H9 (cell line): ENCODE measurements around the gene FBXO40. TPM values are rescaled to one million over a fixed set of nuclear protein-coding genes. Genes with fewer than 3 reads are reported as not detected.

Experiments
- DNase-seq: peaks from one replicate; pipeline ENCODE4 v3.0.0-alpha.2; 2017
- H2AFZ ChIP-seq: one replicate; pipeline ENCODE4 v1.6.1; 2013; ENCODE audit warnings: mild to moderate bottlenecking, low read length, control low read depth, moderate library complexity
- H2AK5ac ChIP-seq: 2 replicates; pipeline ENCODE4 v1.6.1; 2013; ENCODE audit warnings: low read length, control low read depth, mixed read lengths; ENCODE audit not compliant: insufficient read length
- H2BK120ac ChIP-seq: one replicate; pipeline ENCODE4 v1.6.1; 2013; ENCODE audit warnings: low read depth, mild to moderate bottlenecking, low read length, control low read depth, inconsistent platforms; ENCODE audit not compliant: poor library complexity, severe bottlenecking
- H2BK12ac ChIP-seq: 2 replicates; pipeline ENCODE4 v1.6.1; 2013; ENCODE audit warnings: low read length, control low read depth, mixed read lengths, low read depth; ENCODE audit not compliant: insufficient read length
- H2BK15ac ChIP-seq: 2 replicates; pipeline ENCODE4 v1.6.1; 2013; ENCODE audit warnings: low read depth, low read length, control low read depth
- H2BK20ac ChIP-seq: one replicate; pipeline ENCODE4 v1.6.1; 2013; ENCODE audit warnings: low read depth, mild to moderate bottlenecking, low read length, control low read depth, inconsistent platforms; ENCODE audit not compliant: poor library complexity, severe bottlenecking
- H2BK5ac ChIP-seq: 2 replicates; pipeline ENCODE4 v1.6.1; 2013; ENCODE audit warnings: low read length, control low read depth, mixed read lengths; ENCODE audit not compliant: insufficient read length
- H3K14ac ChIP-seq: 2 replicates; pipeline ENCODE4 v1.6.1; 2013; ENCODE audit warnings: low read length, control low read depth; ENCODE audit not compliant: insufficient read depth
- H3K18ac ChIP-seq: 2 replicates; pipeline ENCODE4 v1.6.1; 2013; ENCODE audit warnings: low read depth, mild to moderate bottlenecking, mixed read lengths, low read length, control low read depth; ENCODE audit not compliant: insufficient read length
- H3K23ac ChIP-seq: 2 replicates; pipeline ENCODE4 v1.6.1; 2013; ENCODE audit warnings: low read length, control low read depth, mixed read lengths, low read depth; ENCODE audit not compliant: insufficient read length
- H3K23me2 ChIP-seq: 2 replicates; pipeline ENCODE4 v1.6.1; 2013; ENCODE audit warnings: low read depth, mild to moderate bottlenecking, mixed read lengths, low read length, control low read depth; ENCODE audit not compliant: insufficient read length, poor library complexity, severe bottlenecking
- H3K27ac ChIP-seq: 2 replicates; pipeline ENCODE4 v1.5.1; 2013; ENCODE audit warnings: low read length, control low read depth, mixed read lengths, low read depth; ENCODE audit not compliant: insufficient read length
- H3K27me3 ChIP-seq: 2 replicates; pipeline ENCODE4 v1.6.1; 2013; ENCODE audit warnings: low read length, control low read depth, inconsistent platforms; ENCODE audit not compliant: insufficient read depth
- H3K4ac ChIP-seq: 2 replicates; pipeline ENCODE4 v1.6.1; 2013; ENCODE audit warnings: low read depth, mild to moderate bottlenecking, control low read depth, inconsistent platforms, low read length, moderate library complexity
- H3K4me1 ChIP-seq: 2 replicates; pipeline ENCODE4 v1.6.1; 2013; ENCODE audit warnings: low read length, control low read depth, inconsistent platforms; ENCODE audit not compliant: insufficient read depth
- H3K4me2 ChIP-seq: 2 replicates; pipeline ENCODE4 v1.6.1; 2013; ENCODE audit warnings: low read length, control low read depth, mixed read lengths; ENCODE audit not compliant: insufficient read length, insufficient read depth
- H3K56ac ChIP-seq: 2 replicates; pipeline ENCODE4 v1.6.1; 2013; ENCODE audit warnings: low read depth, mild to moderate bottlenecking, mixed read lengths, low read length, control low read depth; ENCODE audit not compliant: insufficient read length
- H3K79me1 ChIP-seq: 2 replicates; pipeline ENCODE4 v1.6.1; 2013; ENCODE audit warnings: low read depth, mild to moderate bottlenecking, moderate library complexity, low read length, control low read depth, inconsistent platforms; ENCODE audit not compliant: insufficient read depth, poor library complexity, severe bottlenecking
- H3K79me2 ChIP-seq: 2 replicates; pipeline ENCODE4 v1.6.1; 2013; ENCODE audit warnings: low read length, control low read depth, inconsistent platforms; ENCODE audit not compliant: insufficient read depth
- H3K9ac ChIP-seq: 2 replicates; pipeline ENCODE4 v1.6.1; 2013; ENCODE audit warnings: low read length, control low read depth, mixed read lengths; ENCODE audit not compliant: insufficient read length; ENCODE audit errors: extremely low read depth
- H3K9me3 ChIP-seq: one replicate; pipeline ENCODE4 v1.6.1; 2013; ENCODE audit warnings: low read depth, low read length, inconsistent platforms; ENCODE audit not compliant: control insufficient read depth
- H3T11ph ChIP-seq: one replicate; pipeline ENCODE4 v1.6.1; 2013; ENCODE audit warnings: mild to moderate bottlenecking, low read length, control low read depth, inconsistent platforms
- H4K20me1 ChIP-seq: one replicate; pipeline ENCODE4 v1.6.1; 2013; ENCODE audit not compliant: control insufficient read depth, insufficient read length, insufficient read depth
- H4K5ac ChIP-seq: 2 replicates; pipeline ENCODE4 v1.6.1; 2013; ENCODE audit warnings: low read depth, mild to moderate bottlenecking, mixed read lengths, low read length, control low read depth; ENCODE audit not compliant: insufficient read length
- H4K8ac ChIP-seq: replicated peaks from 2 replicates; pipeline ENCODE4 v1.6.1; 2013; ENCODE audit warnings: low read length, control low read depth, mixed read lengths, low read depth; ENCODE audit not compliant: insufficient read length
- H4K91ac ChIP-seq: 2 replicates; pipeline ENCODE4 v1.6.1; 2013; ENCODE audit warnings: low read depth, mild to moderate bottlenecking, moderate library complexity, mixed read lengths, low read length, control low read depth; ENCODE audit not compliant: insufficient read length
- H3K27ac Mint-ChIP-seq, 3 experiments: 2 replicates in 2 of 3; 3 replicates in 1 of 3; pipeline ENCODE4 v1.8.0; 2020 to 2021; ENCODE audit warnings: mixed read lengths in 3 of 3, mild to moderate bottlenecking in 1 of 3, moderate library complexity in 1 of 3
- H3K27me3 Mint-ChIP-seq: 2 replicates; pipeline ENCODE4 v1.8.0; 2021; ENCODE audit warnings: low read depth, mild to moderate bottlenecking, moderate library complexity, mixed read lengths
- H3K36me3 Mint-ChIP-seq, 3 experiments: 2 replicates in 2 of 3; 3 replicates in 1 of 3; pipeline ENCODE4 v1.8.0; 2020 to 2021; ENCODE audit warnings: low read depth in 3 of 3, mixed read lengths in 3 of 3; ENCODE audit not compliant: insufficient read depth in 1 of 3
- H3K4me1 Mint-ChIP-seq, 2 experiments: 2 replicates each; pipeline ENCODE4 v1.8.0; 2020; ENCODE audit warnings: mixed read lengths in 2 of 2
- H3K4me3 Mint-ChIP-seq, 2 experiments: 2 replicates in 1 of 2; 3 replicates in 1 of 2; pipeline ENCODE4 v1.8.0; 2020 to 2021; ENCODE audit warnings: mild to moderate bottlenecking in 2 of 2, mixed read lengths in 2 of 2, moderate library complexity in 1 of 2
- H3K9me3 Mint-ChIP-seq, 2 experiments: 2 replicates in 1 of 2; 3 replicates in 1 of 2; pipeline ENCODE4 v1.8.0; 2020; ENCODE audit warnings: mild to moderate bottlenecking in 2 of 2, mixed read lengths in 2 of 2, moderate library complexity in 1 of 2
- CTCF ChIP-seq: fragments of 200-600 bp; sonication (generic); conservative IDR thresholded peaks from 3 replicates; pipeline ENCODE4 v1.8.0; 2021; ENCODE audit warnings: antibody characterized with exemption, mild to moderate bottlenecking
- WGBS: extraction: QIAGEN DNeasy Blood & Tissue Kit; methylation state at CpG from one replicate; pipeline ENCODE4 v1.1.7; 2013; ENCODE audit warnings: missing lambda C conversion rate, low lambda C conversion rate, mixed read lengths; ENCODE audit not compliant: insufficient read length; ENCODE audit errors: extremely low coverage; 5-methylcytosine and 5-hydroxymethylcytosine counted together
- total RNA-seq: library from RNA; stranded (reverse); gene quantifications from 2 replicates; pipeline ENCODE4 v1.2.1, GENCODE V29; 2021

Gene FBXO40
- total RNA-seq, 1 experiment from 2014 or later, result 0.04 TPM

- H3K9me3 Mint-ChIP-seq, result no peaks in the 10 kb centered on the region; a peak in 1 of 5 replicates
- H3K79me1 ChIP-seq, result no peaks in the 10 kb centered on the region
- H3K4me1 Mint-ChIP-seq, result peaks cover 27 to 30% of the 10 kb centered on the region in 2 experiments
- H3K79me2 ChIP-seq, result no peaks in the 10 kb centered on the region
- H3K14ac ChIP-seq, result no peak overlapping the region
- H3K36me3 Mint-ChIP-seq, result no peaks in the 10 kb centered on the region
- no peak overlapping the region for H3T11ph ChIP-seq
- no peaks in the 10 kb centered on the region for H3K9me3 ChIP-seq
- H3K23me2 ChIP-seq, result no peaks in the 10 kb centered on the region
- TF ChIP-seq CTCF, result no peak
- H4K8ac ChIP-seq, result no peak overlapping the region
- no peak overlapping the region; a peak in 1 of 7 replicates for H3K27ac Mint-ChIP-seq
- H3K23ac ChIP-seq, result no peak overlapping the region
- no peak overlapping the region for H2BK20ac ChIP-seq
- H3K4ac ChIP-seq, result no peak overlapping the region
- no peak overlapping the region for H2AFZ ChIP-seq
- no peak overlapping the region for H3K56ac ChIP-seq
- no peak overlapping the region for H2AK5ac ChIP-seq
- H2BK120ac ChIP-seq, result no peak overlapping the region
- H2BK12ac ChIP-seq, result peak overlapping the region; percentile 36
- no peak overlapping the region for H3K4me2 ChIP-seq
- no CpG with 5 or more reads among the region's 4 CpGs for WGBS
- no peaks in the 10 kb centered on the region for H3K27me3 Mint-ChIP-seq
- DNase-seq, result no peak
- H4K5ac ChIP-seq, result no peak overlapping the region
- H4K91ac ChIP-seq, result no peak overlapping the region
- H3K4me3 Mint-ChIP-seq, result no peak overlapping the region
- H2BK5ac ChIP-seq, result no peak overlapping the region
- no peak overlapping the region for H3K9ac ChIP-seq
- no peak overlapping the region for H3K18ac ChIP-seq
- peaks cover 8% of the 10 kb centered on the region for H3K4me1 ChIP-seq
- no peak overlapping the region for H2BK15ac ChIP-seq
- no peaks in the 10 kb centered on the region for H4K20me1 ChIP-seq
- H3K27me3 ChIP-seq, result no peaks in the 10 kb centered on the region
- no peak overlapping the region for H3K27ac ChIP-seq
Measured at GRCh38 chr3:121627211-121627610, 34.0 kb downstream of the FBXO40 start.
